ENCODE measurements around the gene TTC24.

The TTC24 gene

DNA sequence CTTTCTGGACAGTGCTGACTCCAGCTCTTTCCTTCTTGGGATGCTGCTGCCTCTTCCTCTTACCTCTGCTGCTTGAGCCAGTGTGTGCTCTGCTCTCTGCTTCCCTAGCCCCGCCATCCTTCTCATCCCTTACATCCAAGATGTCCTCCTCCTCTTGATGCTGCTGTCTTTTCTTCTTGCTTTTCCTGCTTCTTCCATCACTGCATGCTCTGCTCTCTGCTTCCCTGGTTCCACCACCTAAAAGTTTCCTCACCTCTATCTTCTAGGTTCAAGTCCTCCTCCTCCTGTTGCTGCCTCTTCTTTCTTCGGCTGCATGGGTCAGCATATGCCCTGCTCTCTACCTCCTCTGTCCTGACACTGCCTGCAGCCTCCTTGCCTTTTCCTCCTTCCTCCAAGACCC lies 15.5 kb downstream of the TTC24 start:
- TF ChIP-seq, protein P1, sequence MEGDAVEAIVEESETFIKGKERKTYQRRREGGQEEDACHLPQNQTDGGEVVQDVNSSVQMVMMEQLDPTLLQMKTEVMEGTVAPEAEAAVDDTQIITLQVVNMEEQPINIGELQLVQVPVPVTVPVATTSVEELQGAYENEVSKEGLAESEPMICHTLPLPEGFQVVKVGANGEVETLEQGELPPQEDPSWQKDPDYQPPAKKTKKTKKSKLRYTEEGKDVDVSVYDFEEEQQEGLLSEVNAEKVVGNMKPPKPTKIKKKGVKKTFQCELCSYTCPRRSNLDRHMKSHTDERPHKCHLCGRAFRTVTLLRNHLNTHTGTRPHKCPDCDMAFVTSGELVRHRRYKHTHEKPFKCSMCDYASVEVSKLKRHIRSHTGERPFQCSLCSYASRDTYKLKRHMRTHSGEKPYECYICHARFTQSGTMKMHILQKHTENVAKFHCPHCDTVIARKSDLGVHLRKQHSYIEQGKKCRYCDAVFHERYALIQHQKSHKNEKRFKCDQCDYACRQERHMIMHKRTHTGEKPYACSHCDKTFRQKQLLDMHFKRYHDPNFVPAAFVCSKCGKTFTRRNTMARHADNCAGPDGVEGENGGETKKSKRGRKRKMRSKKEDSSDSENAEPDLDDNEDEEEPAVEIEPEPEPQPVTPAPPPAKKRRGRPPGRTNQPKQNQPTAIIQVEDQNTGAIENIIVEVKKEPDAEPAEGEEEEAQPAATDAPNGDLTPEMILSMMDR (IDR thresholded peaks at IDR 0.05; ENCODE audit: low read depth, low read length), result no peak

DNA sequence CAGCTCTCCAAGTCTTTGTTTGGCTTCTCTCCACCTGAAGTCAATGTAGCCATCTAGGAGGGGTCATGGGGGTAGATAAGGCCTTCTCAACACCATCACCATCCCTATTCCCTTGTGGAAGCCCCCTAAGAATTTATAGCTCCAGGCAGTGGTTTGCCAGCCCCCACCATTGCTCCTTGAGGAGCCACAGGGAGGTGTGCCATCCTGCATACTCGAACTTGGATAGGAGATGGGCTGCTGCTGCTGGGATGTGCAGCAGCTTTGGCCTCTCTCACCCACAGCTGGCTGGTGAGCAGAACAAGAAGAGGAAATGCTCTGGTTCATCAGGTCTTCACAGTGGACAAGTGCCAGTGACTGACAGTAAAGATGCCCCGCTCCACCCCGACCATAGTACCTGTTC lies 16.9 kb downstream of the TTC24 start:
- DNase-seq (ENCODE audit: low read depth in 2 of 2), result no peak
- TF ChIP-seq, protein P1 (IDR thresholded peaks at IDR 0.05; ENCODE audit: low read depth, low read length), result no peak
- H3K4me3 ChIP-seq (replicated peaks in 1 of 2; ENCODE audit: low read depth in 2 of 2, low read length in 2 of 2), result no peak overlapping the region

More for the DNA sequence above, 15.5 kb downstream of the TTC24 start:
- no peak overlapping the region for H3K4me3 ChIP-seq (replicated peaks in 1 of 2; ENCODE audit: low read depth in 2 of 2, low read length in 2 of 2)
- no peak for DNase-seq (ENCODE audit: low read depth in 2 of 2)

DNA sequence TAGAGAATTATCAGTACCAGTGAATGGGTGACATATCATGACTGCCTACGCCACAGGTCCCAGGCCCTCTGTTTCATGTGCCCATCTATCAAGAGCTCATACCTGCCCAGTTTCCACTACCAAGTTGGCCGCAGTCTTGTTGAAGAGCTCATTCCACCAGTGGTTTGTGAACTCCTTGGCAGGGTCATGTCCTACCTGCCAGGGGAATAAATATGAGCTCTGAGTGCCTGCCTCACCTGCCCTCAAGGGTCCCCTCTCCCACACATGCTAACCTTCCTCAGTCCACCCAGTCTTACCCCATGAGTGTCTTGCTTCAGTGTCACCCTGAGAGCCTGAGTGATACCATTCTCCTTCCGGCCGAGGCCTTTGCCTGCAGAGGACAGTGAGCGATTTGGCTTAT lies 18.6 kb downstream of the TTC24 start:
- no peak for DNase-seq (ENCODE audit: low read depth in 2 of 2)
- TF ChIP-seq, protein P1 (IDR thresholded peaks at IDR 0.05; ENCODE audit: low read depth, low read length), result no peak
- H3K4me3 ChIP-seq (replicated peaks in 1 of 2; ENCODE audit: low read depth in 2 of 2, low read length in 2 of 2), result no peak overlapping the region

DNA sequence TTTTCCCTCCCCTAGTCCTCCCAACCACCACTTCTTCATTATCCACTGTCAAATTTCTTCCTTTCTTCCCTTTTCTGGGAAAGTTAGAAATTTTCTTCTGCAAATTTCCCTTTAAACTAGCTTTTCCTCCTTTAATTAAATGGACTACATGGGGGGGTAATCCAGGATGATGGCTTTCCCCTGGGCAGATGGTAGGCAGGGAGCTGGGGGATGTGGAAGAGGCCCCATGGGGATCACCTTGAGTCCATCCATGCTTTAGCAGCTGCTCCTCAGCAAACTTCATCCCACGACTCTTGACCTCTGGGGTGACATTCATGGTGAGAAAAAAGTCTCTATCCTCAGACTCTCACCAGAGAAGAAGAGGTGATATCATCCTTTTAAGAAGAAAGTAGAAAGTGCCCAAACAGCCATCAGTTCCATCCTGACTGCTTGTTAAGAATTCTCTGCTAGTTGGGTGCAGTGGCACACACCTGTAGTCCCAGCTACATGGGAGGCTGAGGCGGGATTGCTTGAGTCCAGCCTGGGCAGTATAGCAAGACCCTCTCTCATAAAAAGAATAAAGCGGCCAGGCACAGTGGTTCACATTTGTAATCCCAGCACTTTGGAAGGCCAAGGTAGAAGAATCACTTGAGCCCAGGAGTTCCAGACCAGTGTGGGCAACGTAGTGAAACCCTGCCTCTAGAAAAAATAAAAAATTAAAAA lies 19.4 kb downstream of the TTC24 start:
- no peak overlapping the region for H3K4me3 ChIP-seq (replicated peaks in 1 of 2; ENCODE audit: low read depth in 2 of 2, low read length in 2 of 2)
- TF ChIP-seq, protein P1 (IDR thresholded peaks at IDR 0.05; ENCODE audit: low read depth, low read length), result no peak
- no peak for DNase-seq (ENCODE audit: low read depth in 2 of 2)

DNA sequence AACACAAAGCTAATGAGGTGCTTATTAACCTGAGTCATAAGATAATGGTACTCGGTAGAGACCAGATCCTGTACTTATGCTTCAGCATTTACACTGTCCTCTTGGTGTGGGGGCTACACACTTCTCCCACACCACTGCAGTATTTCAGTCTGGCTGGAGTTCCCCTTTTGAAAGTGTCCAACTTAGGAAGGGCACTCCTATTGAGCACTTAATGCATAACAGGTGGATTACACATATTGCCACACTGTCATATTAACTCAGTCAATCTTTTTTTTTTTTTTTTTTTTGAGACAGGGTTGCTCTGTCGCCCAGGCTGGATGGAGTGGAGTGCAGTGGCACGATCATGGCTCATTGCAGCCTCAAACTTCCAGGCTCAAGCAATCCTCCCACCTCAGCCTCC lies 20.3 kb downstream of the TTC24 start:
- TF ChIP-seq, protein P1 (IDR thresholded peaks at IDR 0.05; ENCODE audit: low read depth, low read length), result peak; percentile 8
- DNase-seq (ENCODE audit: low read depth in 2 of 2), result peak in 1 of 2 donors; percentile 30
- H3K4me3 ChIP-seq (replicated peaks in 1 of 2; ENCODE audit: low read depth in 2 of 2, low read length in 2 of 2), result no peak overlapping the region

DNA sequence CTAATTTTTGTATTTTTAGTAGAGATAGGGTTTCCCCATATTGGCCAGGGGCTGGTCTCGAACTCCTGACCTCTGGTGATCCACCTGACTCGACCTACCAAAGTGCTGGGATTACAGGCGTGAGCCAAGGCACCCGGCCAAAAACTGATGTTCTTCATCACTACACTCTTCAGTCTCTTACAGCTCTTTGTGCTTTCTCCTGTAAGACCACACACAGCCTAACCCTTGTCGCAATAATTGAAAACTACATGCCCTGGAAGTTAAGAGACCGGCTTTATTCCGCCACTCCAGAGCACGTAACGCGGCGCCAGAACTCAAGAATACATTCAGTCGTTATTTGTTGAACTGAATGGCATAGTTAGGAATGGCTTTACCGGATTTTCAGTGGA lies 21.2 kb downstream of the TTC24 start:
- H3K4me3 ChIP-seq (replicated peaks in 1 of 2; ENCODE audit: low read depth in 2 of 2, low read length in 2 of 2), result peak overlapping the region; percentile 78 to 87
- TF ChIP-seq, protein P1 (IDR thresholded peaks at IDR 0.05; ENCODE audit: low read depth, low read length), result no peak
- peak in 1 of 2 donors; percentile 18 for DNase-seq (ENCODE audit: low read depth in 2 of 2)
